ENCODE data around the gene LETMD1.

LETMD1 gene

GRCh38 chr12:51005671-51006070 is 42.5 kb upstream of the LETMD1 start:
- no peaks in the 10 kb centered on the region for H3K9me3 ChIP-seq (ENCODE audit: control extremely low read depth in 1 of 5, control insufficient read depth in 4 of 5, insufficient read depth in 2 of 5, low read depth in 1 of 5, low read length in 4 of 5)
- CTCF ChIA-PET: interaction anchor here (0.9 to 1.7 kb wide), 3 partner anchors 14 to 22 kb away, joined by 3 to 6 read pairs (median 3); no protein-coding TSS in a partner anchor
- peaks cover 11 to 33% (median 22%) of the 10 kb centered on the region in 4 experiments for H3K36me3 ChIP-seq (ENCODE audit: control insufficient read depth in 4 of 4, insufficient read depth in 4 of 4, low read length in 3 of 4)
- POLR2A ChIA-PET: no interaction called here
- peaks cover 6 to 16% (median 12%) of the 10 kb centered on the region in 4 experiments for H3K4me1 ChIP-seq (ENCODE audit: control extremely low read depth in 1 of 4, control insufficient read depth in 4 of 4, insufficient read depth in 4 of 4, low read length in 3 of 4)
- no peak overlapping the region for H3K27ac ChIP-seq (ENCODE audit: insufficient read depth in 1 of 2, low read depth in 1 of 2, low read length in 2 of 2, poor library complexity in 1 of 2, severe bottlenecking in 2 of 2)
- H3K4me3 ChIP-seq (ENCODE audit: control insufficient read depth in 1 of 7, extremely low read depth in 1 of 7, insufficient read depth in 4 of 7, low read depth in 2 of 7, low read length in 6 of 7): no peak overlapping the region
- DNase-seq: no peak
- 100% methylated on average over 2 of the region's 3 CpGs for WGBS (ENCODE audit: insufficient coverage)
- H3K27me3 ChIP-seq (replicated peaks in 2 of 5; ENCODE audit: control insufficient read depth in 4 of 5, insufficient read depth in 5 of 5, low read length in 4 of 5): no peaks in the 10 kb centered on the region

GRCh38 chr12:51008329-51009055 is 39.6 kb upstream of the LETMD1 start:
- Histone ChIP-seq H3K9me3 (ENCODE audit: control extremely low read depth in 1 of 5, control insufficient read depth in 4 of 5, insufficient read depth in 2 of 5, low read depth in 1 of 5, low read length in 4 of 5) (no peaks in the 10 kb centered on the region), H3K4me3 (ENCODE audit: control insufficient read depth in 1 of 7, extremely low read depth in 1 of 7, insufficient read depth in 4 of 7, low read depth in 2 of 7, low read length in 6 of 7) (peak overlapping the region in 6 of 7 experiments; percentile 7 to 58 (median 30)), H3K4me1 (ENCODE audit: control extremely low read depth in 1 of 4, control insufficient read depth in 4 of 4, insufficient read depth in 4 of 4, low read length in 3 of 4) (peaks cover 6 to 28% (median 15%) of the 10 kb centered on the region in 4 experiments), H3K27me3 (replicated peaks in 2 of 5; ENCODE audit: control insufficient read depth in 4 of 5, insufficient read depth in 5 of 5, low read length in 4 of 5) (no peaks in the 10 kb centered on the region), H3K36me3 (ENCODE audit: control insufficient read depth in 4 of 4, insufficient read depth in 4 of 4, low read length in 3 of 4) (peaks cover 11 to 26% (median 18%) of the 10 kb centered on the region in 4 experiments), H3K27ac (ENCODE audit: insufficient read depth in 1 of 2, low read depth in 1 of 2, low read length in 2 of 2, poor library complexity in 1 of 2, severe bottlenecking in 2 of 2) (peak overlapping the region in 1 of 2 experiments; percentile 55)
- POLR2A ChIA-PET: interaction anchor here (1.3 kb wide), 1 partner anchor 9 kb away, joined by 3 read pairs; no protein-coding TSS in a partner anchor
- DNase-seq: peak in 2 of 3 donors; percentile 16 to 19
- CTCF ChIA-PET: interaction anchor here (0.6 to 2.0 kb wide), 8 partner anchors 10 to 538 kb away, joined by 3 to 17 read pairs (median 3); partner anchors contain the start of gene SLC11A2
- 100% methylated on average over 1 of the region's 1 CpG for WGBS (ENCODE audit: insufficient coverage)

- Histone ChIP-seq H3K27ac (ENCODE audit: insufficient read depth in 1 of 2, low read depth in 1 of 2, low read length in 2 of 2, poor library complexity in 1 of 2, severe bottlenecking in 2 of 2) (peak overlapping the region in 1 of 2 experiments; percentile 55), H3K4me1 (ENCODE audit: control extremely low read depth in 1 of 4, control insufficient read depth in 4 of 4, insufficient read depth in 4 of 4, low read length in 3 of 4) (peaks cover 6 to 29% (median 15%) of the 10 kb centered on the region in 4 experiments), H3K4me3 (ENCODE audit: control insufficient read depth in 1 of 7, extremely low read depth in 1 of 7, insufficient read depth in 4 of 7, low read depth in 2 of 7, low read length in 6 of 7) (peak overlapping the region in 6 of 7 experiments; percentile 7 to 58 (median 30)), H3K27me3 (replicated peaks in 2 of 5; ENCODE audit: control insufficient read depth in 4 of 5, insufficient read depth in 5 of 5, low read length in 4 of 5) (no peaks in the 10 kb centered on the region), H3K36me3 (ENCODE audit: control insufficient read depth in 4 of 4, insufficient read depth in 4 of 4, low read length in 3 of 4) (peaks cover 11 to 25% (median 17%) of the 10 kb centered on the region in 4 experiments), H3K9me3 (ENCODE audit: control extremely low read depth in 1 of 5, control insufficient read depth in 4 of 5, insufficient read depth in 2 of 5, low read depth in 1 of 5, low read length in 4 of 5) (no peaks in the 10 kb centered on the region)
- peak; percentile 46 to 88 (median 80) for DNase-seq
- WGBS (ENCODE audit: insufficient coverage): 10% methylated on average over 7 of the region's 8 CpGs
- ChIA-PET POLR2A (interaction anchor here (0.8 to 1.3 kb wide), 2 partner anchors 10 to 11 kb away, joined by 3 to 4 read pairs; no protein-coding TSS in a partner anchor), CTCF (interaction anchor here (0.6 to 2.0 kb wide), 9 partner anchors 9 to 539 kb away, joined by 3 to 17 read pairs (median 3); partner anchors contain the start of gene SLC11A2)
These were observed 39.1 kb upstream of the LETMD1 start for GRCh38 chr12:51009056-51009440.

GRCh38 chr12:51011955-51012354 is 36.2 kb upstream of the LETMD1 start:
- no peak overlapping the region for H3K4me3 ChIP-seq (ENCODE audit: control insufficient read depth in 1 of 7, extremely low read depth in 1 of 7, insufficient read depth in 4 of 7, low read depth in 2 of 7, low read length in 6 of 7)
- H3K9me3 ChIP-seq (ENCODE audit: control extremely low read depth in 1 of 5, control insufficient read depth in 4 of 5, insufficient read depth in 2 of 5, low read depth in 1 of 5, low read length in 4 of 5): no peaks in the 10 kb centered on the region
- H3K36me3 ChIP-seq (ENCODE audit: control insufficient read depth in 4 of 4, insufficient read depth in 4 of 4, low read length in 3 of 4): peaks cover 3 to 8% (median 4%) of the 10 kb centered on the region in 4 experiments
- POLR2A ChIA-PET: interaction anchor here (0.5 kb wide), 1 partner anchor 8 kb away, joined by 3 read pairs; no protein-coding TSS in a partner anchor
- H3K27me3 ChIP-seq (replicated peaks in 2 of 5; ENCODE audit: control insufficient read depth in 4 of 5, insufficient read depth in 5 of 5, low read length in 4 of 5): no peaks in the 10 kb centered on the region
- no peak for DNase-seq
- peaks cover 6 to 29% (median 15%) of the 10 kb centered on the region in 4 experiments for H3K4me1 ChIP-seq (ENCODE audit: control extremely low read depth in 1 of 4, control insufficient read depth in 4 of 4, insufficient read depth in 4 of 4, low read length in 3 of 4)
- WGBS (ENCODE audit: insufficient coverage): no CpG with 5 or more reads among the region's 4 CpGs
- H3K27ac ChIP-seq (ENCODE audit: insufficient read depth in 1 of 2, low read depth in 1 of 2, low read length in 2 of 2, poor library complexity in 1 of 2, severe bottlenecking in 2 of 2): no peak overlapping the region
- CTCF ChIA-PET: interaction anchor here (0.9 to 1.5 kb wide), 3 partner anchors 10 to 14 kb away, joined by 3 to 6 read pairs (median 5); partner anchors contain the start of gene SLC11A2

GRCh38 chr12:51012570-51013236 is 35.4 kb upstream of the LETMD1 start:
- Histone ChIP-seq H3K9me3 (ENCODE audit: control extremely low read depth in 1 of 5, control insufficient read depth in 4 of 5, insufficient read depth in 2 of 5, low read depth in 1 of 5, low read length in 4 of 5) (no peaks in the 10 kb centered on the region), H3K27ac (ENCODE audit: insufficient read depth in 1 of 2, low read depth in 1 of 2, low read length in 2 of 2, poor library complexity in 1 of 2, severe bottlenecking in 2 of 2) (no peak overlapping the region), H3K4me3 (ENCODE audit: control insufficient read depth in 1 of 7, extremely low read depth in 1 of 7, insufficient read depth in 4 of 7, low read depth in 2 of 7, low read length in 6 of 7) (peak overlapping the region in 1 of 7 experiments; percentile 16), H3K27me3 (replicated peaks in 2 of 5; ENCODE audit: control insufficient read depth in 4 of 5, insufficient read depth in 5 of 5, low read length in 4 of 5) (no peaks in the 10 kb centered on the region), H3K4me1 (ENCODE audit: control extremely low read depth in 1 of 4, control insufficient read depth in 4 of 4, insufficient read depth in 4 of 4, low read length in 3 of 4) (peaks cover 6 to 29% (median 15%) of the 10 kb centered on the region in 4 experiments), H3K36me3 (ENCODE audit: control insufficient read depth in 4 of 4, insufficient read depth in 4 of 4, low read length in 3 of 4) (peaks cover 0 to 3% (median 2%) of the 10 kb centered on the region in 4 experiments)
- 69% methylated on average over 2 of the region's 5 CpGs for WGBS (ENCODE audit: insufficient coverage)
- POLR2A ChIA-PET: interaction anchor here (0.5 to 0.6 kb wide), 2 partner anchors 9 to 338 kb away, joined by 3 to 5 read pairs; no protein-coding TSS in a partner anchor
- DNase-seq: peak; percentile 29 to 64 (median 53)
- CTCF ChIA-PET: interaction anchor here (0.7 to 1.5 kb wide), 3 partner anchors 9 to 899 kb away, joined by 4 to 6 read pairs (median 5); partner anchors contain the start of gene SLC11A2

GRCh38 chr12:51013441-51013840 is 34.7 kb upstream of the LETMD1 start:
- ChIA-PET POLR2A (no interaction called here), CTCF (interaction anchor here (0.7 to 1.5 kb wide), 2 partner anchors 8 to 899 kb away, joined by 4 to 6 read pairs; no protein-coding TSS in a partner anchor)
- Histone ChIP-seq H3K9me3 (ENCODE audit: control extremely low read depth in 1 of 5, control insufficient read depth in 4 of 5, insufficient read depth in 2 of 5, low read depth in 1 of 5, low read length in 4 of 5) (no peaks in the 10 kb centered on the region), H3K36me3 (ENCODE audit: control insufficient read depth in 4 of 4, insufficient read depth in 4 of 4, low read length in 3 of 4) (no peaks in the 10 kb centered on the region), H3K4me1 (ENCODE audit: control extremely low read depth in 1 of 4, control insufficient read depth in 4 of 4, insufficient read depth in 4 of 4, low read length in 3 of 4) (peaks cover 5 to 27% (median 14%) of the 10 kb centered on the region in 4 experiments), H3K4me3 (ENCODE audit: control insufficient read depth in 1 of 7, extremely low read depth in 1 of 7, insufficient read depth in 4 of 7, low read depth in 2 of 7, low read length in 6 of 7) (no peak overlapping the region), H3K27ac (ENCODE audit: insufficient read depth in 1 of 2, low read depth in 1 of 2, low read length in 2 of 2, poor library complexity in 1 of 2, severe bottlenecking in 2 of 2) (no peak overlapping the region), H3K27me3 (replicated peaks in 2 of 5; ENCODE audit: control insufficient read depth in 4 of 5, insufficient read depth in 5 of 5, low read length in 4 of 5) (no peaks in the 10 kb centered on the region)
- no peak for DNase-seq
- 100% methylated on average over 6 of the region's 7 CpGs for WGBS (ENCODE audit: insufficient coverage)
